GM15510 (cell line): ENCODE data around the gene DNAAF5.

Experiments
- POLR2A ChIP-seq: IDR thresholded peaks from 3 replicates; pipeline ENCODE4 v1.6.1; 2011; ENCODE audit warnings: borderline replicate concordance; ENCODE audit not compliant: insufficient read length; ENCODE audit errors: extremely low read depth

The DNAAF5 gene

DNA sequence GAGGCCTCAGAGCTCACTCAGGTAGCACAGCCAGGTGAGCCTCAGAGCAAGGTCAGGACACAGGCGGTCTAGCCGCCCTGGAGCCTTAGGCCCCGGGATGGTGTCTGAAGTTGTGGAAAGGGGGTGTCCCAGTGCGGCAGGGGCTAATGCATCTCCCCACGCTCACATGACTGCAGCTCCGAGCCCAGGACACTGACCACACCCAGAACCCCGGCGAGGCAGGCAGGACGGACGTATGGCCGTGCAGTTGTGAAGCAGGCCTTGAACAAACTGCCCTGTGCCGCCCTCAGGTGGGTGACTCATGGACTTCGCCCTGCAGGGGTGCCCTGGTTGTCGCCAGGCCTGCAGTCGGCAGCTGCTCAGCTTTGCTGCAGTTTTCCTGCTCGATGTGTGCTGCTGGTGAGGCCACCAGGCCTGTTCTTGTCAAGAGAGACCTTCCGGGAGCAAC is 5.6 kb downstream of the DNAAF5 start:
- no peak for TF ChIP-seq POLR2A

- TF ChIP-seq POLR2A: no peak
These were observed 6.1 kb downstream of the DNAAF5 start for GRCh38 chr7:732556-732955.

GRCh38 chr7:734214-734613 is 7.7 kb downstream of the DNAAF5 start:
- TF ChIP-seq POLR2A: no peak

DNA sequence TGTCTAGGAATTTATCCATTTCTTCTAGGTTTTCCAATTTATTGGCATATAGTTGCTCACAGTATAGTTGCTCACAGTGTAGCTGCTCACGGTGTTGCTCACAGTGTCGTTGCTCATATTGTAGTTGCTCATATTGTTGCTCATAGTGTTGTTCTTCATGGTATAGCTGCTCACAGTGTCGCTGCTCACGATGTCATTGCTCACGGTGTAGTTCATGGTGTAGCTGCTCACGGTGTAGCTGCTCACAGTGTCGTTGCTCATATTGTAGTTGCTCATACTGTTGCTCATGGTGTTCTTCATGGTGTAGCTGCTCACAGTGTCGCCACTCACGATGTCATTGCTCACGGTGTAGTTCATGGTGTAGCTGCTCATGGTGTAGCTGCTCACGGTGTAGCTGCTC is 8.3 kb downstream of the DNAAF5 start:
- no peak for TF ChIP-seq POLR2A

DNA sequence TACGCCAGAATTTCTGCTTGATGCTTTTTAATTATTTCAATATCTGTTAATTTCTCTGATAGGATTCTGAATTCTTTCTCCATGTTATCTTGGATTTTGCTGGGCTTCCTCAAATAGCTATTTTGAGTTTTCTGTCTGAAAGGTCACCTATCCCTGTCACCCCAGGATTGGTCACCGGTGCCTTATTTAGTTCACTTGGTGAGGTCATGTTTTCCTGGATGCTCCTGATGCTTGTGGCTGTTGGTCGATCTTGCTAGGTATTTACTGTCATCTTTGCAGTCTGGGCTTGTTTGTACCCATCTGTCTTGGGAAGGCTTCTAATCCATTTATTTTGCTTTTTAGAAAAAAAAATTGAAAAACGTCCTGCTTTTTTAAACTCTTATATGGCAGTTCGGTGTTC is 11.7 kb downstream of the DNAAF5 start:
- TF ChIP-seq POLR2A: no peak

GRCh38 chr7:738723-739454 is 12.4 kb downstream of the DNAAF5 start:
- TF ChIP-seq POLR2A: no peak

GRCh38 chr7:739455-739982 is 13.0 kb downstream of the DNAAF5 start:
- TF ChIP-seq POLR2A: no peak

DNA sequence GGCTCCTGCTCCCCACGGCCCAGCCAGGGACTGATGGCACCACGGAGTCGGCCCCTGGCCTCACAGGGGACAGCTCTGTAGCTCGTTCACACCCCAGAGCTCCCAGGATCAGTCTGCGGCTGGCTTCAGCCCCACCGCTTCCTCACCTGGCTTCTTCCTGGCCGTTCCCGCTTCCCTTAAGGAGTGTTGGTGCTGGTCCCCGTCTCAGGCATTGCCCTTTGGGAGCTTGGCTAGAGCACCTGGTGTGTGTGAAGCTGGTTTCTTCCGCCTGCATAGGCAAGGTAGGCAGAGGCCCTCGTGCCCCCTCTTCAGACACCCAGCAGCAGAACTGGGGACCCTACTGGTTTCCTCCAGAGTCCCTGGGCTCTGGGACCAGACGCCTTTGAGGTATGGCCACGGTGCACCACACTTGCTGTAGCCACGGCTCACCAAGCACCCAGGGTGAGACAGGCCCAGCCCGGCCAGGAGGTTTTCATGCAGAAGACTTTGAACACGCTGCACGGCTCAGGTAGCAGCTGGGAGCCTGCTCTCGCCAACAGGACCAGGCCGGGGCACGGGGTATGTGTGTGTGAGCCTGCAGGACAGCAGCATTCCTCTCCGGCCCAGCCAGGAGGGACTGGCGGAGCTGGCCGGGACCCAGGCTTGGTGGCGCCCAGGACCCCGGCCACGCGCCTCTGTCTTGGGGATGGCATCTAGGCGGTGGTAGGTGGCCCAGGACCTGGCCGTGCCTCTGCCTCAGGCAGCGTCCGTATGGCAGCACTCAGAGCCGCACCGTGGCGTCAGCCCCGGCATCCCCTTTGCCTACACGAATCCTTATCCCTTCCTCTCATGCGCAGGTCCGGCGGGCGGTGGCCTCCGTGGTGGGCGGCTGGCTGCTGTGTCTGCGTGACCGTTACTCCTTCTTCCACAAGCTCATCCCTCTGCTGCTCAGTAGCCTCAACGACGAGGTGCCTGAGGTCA is 13.8 kb downstream of the DNAAF5 start:
- TF ChIP-seq POLR2A: no peak

DNA sequence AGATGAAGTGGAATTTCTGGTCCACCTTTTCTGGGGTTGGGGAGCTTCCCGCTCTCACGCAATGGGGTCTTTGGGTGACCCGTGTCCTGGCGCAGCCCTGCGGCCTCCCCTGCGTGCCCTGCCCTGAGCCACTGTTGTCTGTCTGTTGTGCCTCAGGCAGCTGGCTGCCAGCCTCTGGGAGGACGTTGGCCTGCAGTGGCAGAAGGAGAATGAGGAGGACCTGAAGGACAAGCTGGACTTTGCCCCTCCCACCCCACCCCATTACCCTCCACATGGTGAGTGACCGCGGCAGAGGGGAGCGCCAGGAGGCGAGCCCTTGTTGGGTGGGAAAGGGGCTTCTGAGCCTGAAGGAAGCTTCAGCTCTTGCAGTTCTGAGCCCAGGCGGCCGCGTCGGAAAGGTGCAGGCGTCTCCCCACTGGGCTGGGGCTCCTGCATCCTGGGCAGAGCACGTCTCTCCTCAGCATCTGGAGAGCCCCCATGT is 14.7 kb downstream of the DNAAF5 start:
- no peak for TF ChIP-seq POLR2A

GRCh38 chr7:741850-742249 is 15.4 kb downstream of the DNAAF5 start:
- no peak for TF ChIP-seq POLR2A

DNA sequence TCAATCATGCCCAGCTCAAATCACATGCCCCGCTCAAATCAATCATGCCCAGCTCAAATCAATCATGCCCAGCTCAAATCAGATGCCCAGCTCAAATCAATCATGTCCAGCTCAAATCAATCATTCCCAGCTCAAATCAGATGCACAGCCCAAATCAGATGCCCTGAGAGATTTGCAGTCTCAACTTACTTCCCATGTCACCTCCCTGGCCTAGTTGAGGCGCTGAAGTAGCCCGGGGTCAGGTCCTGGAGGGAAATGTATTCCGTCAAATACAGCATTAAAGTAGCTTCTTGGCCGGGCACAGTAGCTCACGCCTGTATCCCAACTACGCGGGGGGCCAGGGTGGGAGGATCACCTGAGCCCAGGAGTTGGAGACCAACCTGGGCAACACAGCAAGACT is 16.3 kb downstream of the DNAAF5 start:
- no peak for TF ChIP-seq POLR2A

DNA sequence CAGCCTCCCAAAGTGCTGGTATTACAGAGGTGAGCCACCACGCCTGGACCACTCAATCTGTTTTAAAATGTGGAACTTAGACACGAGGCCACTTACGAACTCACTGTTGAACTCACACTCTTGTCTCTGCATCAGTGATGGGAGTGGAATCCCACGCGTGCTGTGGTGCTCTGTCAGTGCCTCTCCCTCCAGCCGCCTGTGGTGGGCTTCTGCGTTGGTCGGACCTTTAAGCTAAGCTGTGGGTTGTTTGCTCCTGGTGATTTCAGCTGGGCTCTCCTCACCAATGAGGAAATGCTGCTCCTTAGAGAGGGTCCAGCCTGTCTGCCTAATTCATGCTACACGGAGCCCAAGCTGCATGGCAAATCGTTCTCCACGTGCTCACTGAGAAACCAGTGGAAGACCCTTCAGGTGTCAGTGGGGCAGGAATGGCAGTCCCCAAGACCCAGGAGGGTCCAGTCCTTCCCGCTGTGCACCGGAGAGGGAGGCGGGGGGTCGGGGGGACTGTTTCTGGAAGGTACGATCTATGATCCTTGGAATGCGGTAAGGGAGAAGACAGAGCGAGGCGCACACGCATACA is 18.4 kb downstream of the DNAAF5 start:
- no peak for TF ChIP-seq POLR2A

DNA sequence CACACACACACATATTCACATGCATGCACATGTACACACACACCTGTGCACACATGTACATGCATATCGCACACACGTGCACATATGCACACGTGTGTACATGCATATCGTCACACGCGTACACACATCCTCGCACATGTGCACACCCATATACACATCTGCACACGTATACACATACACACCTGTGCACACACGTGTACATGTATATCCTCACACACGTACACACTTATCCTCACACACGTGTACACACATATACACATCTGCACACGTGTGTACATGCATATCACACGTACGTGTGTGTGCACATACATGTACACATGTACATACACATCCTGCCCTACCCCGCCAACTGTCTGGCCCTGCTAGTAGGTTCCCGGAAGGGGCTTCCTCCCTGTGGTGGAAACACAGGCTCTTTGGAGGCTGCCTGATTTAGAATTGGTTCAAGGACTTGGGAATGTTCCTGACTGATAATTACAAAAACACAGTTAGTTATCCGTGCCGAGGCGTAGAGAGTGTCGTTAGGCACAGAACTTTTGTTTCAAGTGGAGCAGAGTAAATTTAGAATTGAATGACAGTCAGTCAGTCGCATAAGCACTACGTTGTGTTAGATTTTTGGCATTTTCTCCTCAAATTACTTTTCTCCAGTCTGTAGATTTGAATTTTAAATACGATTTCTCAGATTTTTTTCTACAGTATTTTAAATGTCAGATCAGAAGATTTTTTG is 19.1 kb downstream of the DNAAF5 start:
- TF ChIP-seq POLR2A: no peak
